Measurements from ENCODE around the gene RBM33.
A peak's percentile ranks its signal among the peaks of the same experiment; 100 is the strongest.
"Not testable (repeated sequence)": the region's sequence is repeated elsewhere in the genome, so short reads cannot be mapped to it uniquely, and the experiment has no call there.

Gene RBM33

GRCh38 chr7:155644178-155644970, at the start of gene RBM33:
Gene RBM33 (plus strand): TSS chr7:155644661. CDS start chr7:155644877, 216 bp downstream.
- DNase-seq (ENCODE audit: low read depth, low spot score), result peak; percentile 91

DNA sequence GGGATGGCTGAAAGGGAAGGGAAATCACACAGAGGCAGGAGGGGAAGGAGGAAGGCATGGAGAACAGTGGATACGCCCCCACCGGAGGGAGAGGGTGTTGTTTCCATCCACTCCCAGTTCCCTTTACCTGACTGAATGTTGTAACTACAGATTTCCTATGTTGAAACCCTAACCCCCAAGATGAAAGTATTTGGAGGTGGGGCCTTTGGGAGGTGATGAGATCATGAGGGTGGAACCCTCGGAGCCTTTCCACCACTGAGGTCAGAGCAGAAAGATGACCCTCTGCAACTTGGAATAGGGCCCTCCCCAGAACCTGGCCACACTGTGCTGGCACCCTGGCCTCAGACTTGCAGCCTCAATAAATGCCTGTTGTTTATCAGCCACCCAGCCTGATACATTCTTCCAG, 49.5 kb upstream of the RBM33 start:
- peak; percentile 44 for DNase-seq (ENCODE audit: low read depth, low spot score)

DNA sequence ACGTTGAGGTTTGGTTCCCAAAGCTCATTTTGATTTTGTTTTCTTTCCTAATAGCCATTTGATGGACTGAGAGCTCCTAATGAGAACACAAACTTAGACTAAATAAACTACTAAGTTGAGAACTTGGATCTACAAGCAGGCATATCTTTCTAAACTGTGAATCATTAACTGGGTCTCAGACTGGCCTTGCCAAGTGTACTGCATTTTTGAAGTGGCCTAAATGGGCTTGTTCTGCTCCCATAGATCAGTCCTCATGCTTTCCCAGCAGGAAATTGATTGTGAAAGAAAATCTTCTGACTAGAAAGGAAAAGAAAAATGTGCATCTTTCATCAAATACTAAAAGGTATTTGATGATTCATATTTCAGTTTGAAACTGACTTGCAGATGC, 46.7 kb upstream of the RBM33 start:
- no peak for DNase-seq (ENCODE audit: low read depth, low spot score)

DNA sequence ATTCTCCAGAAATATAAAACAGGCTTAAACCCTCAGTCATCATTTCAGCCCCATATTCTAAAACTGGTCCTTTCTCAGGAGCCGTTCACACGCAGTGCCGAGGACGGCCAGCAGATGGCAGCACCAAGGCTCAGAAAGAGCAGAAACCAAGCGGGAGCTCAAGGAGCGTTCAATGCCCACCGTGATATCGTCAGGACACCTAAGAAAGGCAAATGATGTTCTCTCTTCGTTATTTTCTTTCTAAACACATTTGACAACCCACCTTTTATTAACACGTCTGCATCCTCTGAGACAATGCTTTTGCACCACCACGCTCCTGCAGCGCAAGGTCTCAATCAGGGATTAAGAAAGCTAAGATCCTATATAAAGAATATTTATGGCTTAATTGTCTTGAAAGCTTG, 45.7 kb upstream of the RBM33 start:
- peak; percentile 84 for DNase-seq (ENCODE audit: low read depth, low spot score)

DNA sequence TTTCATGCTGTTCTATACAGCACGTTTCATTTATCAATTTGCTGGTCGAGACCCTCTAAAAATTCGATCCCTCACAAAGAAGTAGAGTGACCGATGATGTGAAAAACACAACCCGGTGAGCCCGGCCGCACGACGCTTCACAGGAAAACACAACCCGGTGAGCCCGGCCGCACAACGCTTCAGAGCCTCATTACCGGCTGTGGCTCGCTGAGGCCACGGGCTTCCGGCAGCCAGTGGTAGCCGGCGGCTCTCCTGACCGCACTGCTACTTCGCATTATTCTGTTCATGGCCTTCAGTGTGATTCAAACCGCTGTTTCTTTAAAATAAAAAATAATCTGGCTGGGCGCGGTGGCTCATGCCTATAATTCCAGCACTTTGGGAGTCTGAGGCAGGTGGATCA, 42.3 kb upstream of the RBM33 start:
- no peak for DNase-seq (ENCODE audit: low read depth, low spot score)

DNA sequence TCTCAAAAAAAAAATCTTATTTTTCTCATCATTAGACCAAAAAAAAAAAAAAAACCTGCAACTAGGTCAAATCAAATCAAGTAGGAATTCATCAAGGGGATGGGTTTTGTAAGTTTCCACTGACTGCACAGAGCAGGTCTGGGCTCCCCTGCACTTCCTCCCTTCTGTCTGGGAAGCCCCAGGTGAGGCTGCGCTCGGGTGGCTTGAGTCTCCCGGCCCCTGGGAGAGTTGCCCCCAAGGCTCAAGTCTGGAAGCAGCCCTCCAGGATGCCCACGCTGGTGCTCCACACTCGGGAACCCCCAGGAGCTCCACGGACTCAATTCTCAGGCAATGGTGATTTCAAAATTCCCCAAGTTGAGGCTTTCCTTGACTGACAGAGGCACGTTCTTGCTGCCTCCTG, 41.7 kb upstream of the RBM33 start:
- no peak for DNase-seq (ENCODE audit: low read depth, low spot score)

- no peak for DNase-seq (ENCODE audit: low read depth, low spot score)
Measured at GRCh38 chr7:155603205-155603857, 41.1 kb upstream of the RBM33 start.

GRCh38 chr7:155603858-155604503, 40.5 kb upstream of the RBM33 start:
- DNase-seq (ENCODE audit: low read depth, low spot score), result no peak

GRCh38 chr7:155604504-155604997, 39.9 kb upstream of the RBM33 start:
- no peak for DNase-seq (ENCODE audit: low read depth, low spot score)

GRCh38 chr7:155609185-155609584, 35.3 kb upstream of the RBM33 start:
- DNase-seq (ENCODE audit: low read depth, low spot score), result no peak

DNA sequence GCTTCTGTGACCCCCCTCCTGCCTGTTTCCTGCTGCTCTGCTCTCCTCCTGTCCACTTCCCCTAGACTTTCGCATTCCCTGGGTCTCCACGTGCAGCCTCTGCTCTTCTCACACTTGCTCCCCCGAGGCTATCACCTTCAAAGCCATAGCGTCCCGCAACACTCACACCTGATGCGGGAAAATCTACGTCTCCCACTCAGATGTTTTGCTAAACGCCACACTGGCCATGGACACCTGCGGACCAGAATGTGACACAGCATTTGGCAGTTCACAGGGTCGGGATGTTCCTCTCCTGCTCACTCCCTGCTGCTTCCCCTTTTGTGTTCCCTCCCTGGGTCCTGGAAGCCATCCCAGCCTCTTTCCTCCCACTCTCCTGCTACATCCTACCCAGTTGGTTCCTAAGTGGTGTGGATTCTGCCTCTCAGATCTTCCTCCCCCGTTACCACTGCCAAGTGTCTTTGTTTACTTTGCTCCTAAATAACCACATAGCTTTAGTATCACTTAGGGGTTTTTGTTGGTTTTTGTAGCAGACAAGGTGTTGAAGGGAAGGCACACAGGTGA, 33.7 kb upstream of the RBM33 start:
- DNase-seq (ENCODE audit: low read depth, low spot score), result no peak

DNA sequence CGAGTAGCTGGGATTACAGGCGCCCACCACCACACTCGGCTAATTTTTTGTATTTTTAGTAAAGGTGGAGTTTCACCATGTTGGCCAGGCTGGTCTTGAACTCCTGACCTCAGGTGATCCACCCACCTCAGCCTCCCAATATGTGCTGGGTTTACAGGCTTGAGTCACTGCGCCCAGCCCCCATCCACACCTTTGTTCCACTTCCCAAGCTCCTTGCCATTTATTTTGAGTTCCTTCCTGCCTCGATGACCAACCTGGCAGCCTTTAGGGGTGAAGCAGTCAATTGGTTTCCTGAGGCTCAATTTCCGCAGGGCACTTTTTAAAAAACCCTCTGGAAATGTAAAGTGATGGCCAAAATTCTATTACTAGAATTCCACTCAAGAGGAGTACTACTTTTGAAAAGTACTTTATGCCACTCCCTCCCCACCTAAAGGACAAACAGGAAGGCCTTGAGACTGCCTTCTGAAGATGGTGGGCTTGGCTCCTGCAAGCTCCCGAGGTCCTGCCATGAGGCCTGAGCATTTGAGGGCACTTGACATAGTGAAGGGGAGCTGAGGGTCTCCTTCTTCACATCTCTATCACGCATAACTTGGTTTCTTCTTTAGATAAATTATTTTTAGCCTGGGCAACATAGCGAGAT, 32.5 kb upstream of the RBM33 start:
- no peak for DNase-seq (ENCODE audit: low read depth, low spot score)

DNA sequence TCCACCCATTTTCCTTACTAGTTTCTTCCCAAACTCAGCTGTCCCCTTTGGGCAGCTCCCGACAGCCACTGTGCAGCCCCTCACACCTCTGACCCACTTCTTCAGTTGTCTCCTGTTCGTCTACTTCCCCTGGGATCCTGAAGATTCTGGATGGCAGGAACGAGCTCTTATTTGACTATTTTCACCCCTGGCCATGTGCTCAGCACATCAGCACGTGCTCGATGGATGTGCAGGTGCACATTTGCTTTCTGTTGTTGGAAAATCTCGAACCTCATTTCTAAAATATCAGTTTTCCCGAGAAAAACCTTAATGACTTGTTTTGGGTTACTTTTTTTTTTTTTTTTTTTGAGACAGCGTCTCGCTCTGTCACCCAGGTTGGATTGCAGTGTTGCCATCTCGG, 31.8 kb upstream of the RBM33 start:
- DNase-seq (ENCODE audit: low read depth, low spot score), result no peak

GRCh38 chr7:155615085-155615484, 29.4 kb upstream of the RBM33 start:
- DNase-seq (ENCODE audit: low read depth, low spot score), result not testable (repeated sequence)

- no peak for DNase-seq (ENCODE audit: low read depth, low spot score)
Measured at GRCh38 chr7:155618708-155619633, 25.5 kb upstream of the RBM33 start.

GRCh38 chr7:155619634-155620271, 24.7 kb upstream of the RBM33 start:
- no peak for DNase-seq (ENCODE audit: low read depth, low spot score)

- DNase-seq (ENCODE audit: low read depth, low spot score), result no peak
Measured at GRCh38 chr7:155620497-155620896, 24.0 kb upstream of the RBM33 start.

GRCh38 chr7:155621418-155621980, 23.0 kb upstream of the RBM33 start:
- DNase-seq (ENCODE audit: low read depth, low spot score), result no peak

GRCh38 chr7:155624412-155624811, 20.0 kb upstream of the RBM33 start:
- no peak for DNase-seq (ENCODE audit: low read depth, low spot score)

- no peak for DNase-seq (ENCODE audit: low read depth, low spot score)
Measured at GRCh38 chr7:155625557-155625956, 18.9 kb upstream of the RBM33 start.
